GM23338 (cell line): ENCODE measurements around the gene YWHAQ. TPM values are rescaled to one million over a fixed set of nuclear protein-coding genes. Genes with fewer than 3 reads are reported as not detected.

Experiments used
- ATAC-seq: fragments of 200-7000 bp; cut with Tn5 transposase; 3 replicates; pipeline ENCODE4 v1.9.1; 2020
- DNase-seq: peaks from one replicate; pipeline ENCODE4 v3.0.0-alpha.2; 2015; ENCODE audit warnings: low spot score
- H2AFZ ChIP-seq: fragments of 200-600 bp; sonication (generic); 2 replicates; pipeline ENCODE4 v1.8.0; 2016; ENCODE audit warnings: antibody characterized with exemption, mild to moderate bottlenecking, moderate library complexity
- H3F3A ChIP-seq: fragments of 200-600 bp; sonication (generic); replicated peaks from 2 replicates; pipeline ENCODE4 v1.8.0; 2017; ENCODE audit warnings: antibody characterized with exemption, mixed run types, low read depth
- H3K27ac ChIP-seq: fragments of 200-600 bp; sonication (generic); 2 replicates; pipeline ENCODE4 v1.6.1; 2016; ENCODE audit warnings: low read depth
- H3K27me3 ChIP-seq: fragments of 200-600 bp; sonication (generic); 2 replicates; pipeline ENCODE4 v1.8.0; 2016; ENCODE audit warnings: mild to moderate bottlenecking, mixed run types, moderate library complexity; ENCODE audit not compliant: insufficient read depth
- H3K36me3 ChIP-seq: fragments of 200-600 bp; sonication (generic); 2 replicates; pipeline ENCODE4 v1.8.0; 2016; ENCODE audit warnings: mild to moderate bottlenecking; ENCODE audit not compliant: insufficient read depth
- H3K4me1 ChIP-seq: fragments of 200-600 bp; sonication (generic); 2 replicates; pipeline ENCODE4 v1.8.0; 2016; ENCODE audit warnings: mild to moderate bottlenecking, moderate library complexity; ENCODE audit not compliant: insufficient read depth
- H3K4me2 ChIP-seq: fragments of 200-600 bp; sonication (generic); 2 replicates; pipeline ENCODE4 v1.7.1; 2017; ENCODE audit warnings: mixed run types
- H3K4me3 ChIP-seq: fragments of 200-600 bp; sonication (generic); 2 replicates; pipeline ENCODE4 v1.6.1; 2016; ENCODE audit warnings: mixed run types
- H3K79me2 ChIP-seq: fragments of 200-600 bp; sonication (generic); replicated peaks from 2 replicates; pipeline ENCODE4 v1.8.0; 2017; ENCODE audit warnings: mild to moderate bottlenecking; ENCODE audit not compliant: insufficient read depth
- H3K9me2 ChIP-seq: fragments of 200-600 bp; sonication (generic); 2 replicates; pipeline ENCODE4 v1.8.0; 2017; ENCODE audit not compliant: insufficient read depth
- H4K20me1 ChIP-seq: fragments of 200-600 bp; sonication (generic); replicated peaks from 2 replicates; pipeline ENCODE4 v1.8.0; 2017; ENCODE audit warnings: mild to moderate bottlenecking; ENCODE audit not compliant: insufficient read depth
- H3K27ac Mint-ChIP-seq: 2 replicates; pipeline ENCODE4 v1.8.0; 2020; ENCODE audit warnings: inconsistent platforms, mild to moderate bottlenecking, moderate library complexity, mixed read lengths
- H3K27me3 Mint-ChIP-seq: 3 replicates; pipeline ENCODE4 v1.8.0; 2022; ENCODE audit warnings: low read depth, mild to moderate bottlenecking, moderate library complexity, mixed read lengths, inconsistent platforms; ENCODE audit not compliant: insufficient read depth, poor library complexity
- H3K36me3 Mint-ChIP-seq: 3 replicates; pipeline ENCODE4 v1.8.0; 2021; ENCODE audit warnings: low read depth, mild to moderate bottlenecking, inconsistent platforms, moderate library complexity, mixed read lengths
- H3K4me1 Mint-ChIP-seq: 3 replicates; pipeline ENCODE4 v1.8.0; 2020; ENCODE audit warnings: mild to moderate bottlenecking, inconsistent platforms, mixed read lengths
- H3K4me3 Mint-ChIP-seq: 3 replicates; pipeline ENCODE4 v1.8.0; 2021; ENCODE audit warnings: moderate library complexity, mild to moderate bottlenecking, inconsistent platforms, mixed read lengths
- H3K9me3 Mint-ChIP-seq: 3 replicates; pipeline ENCODE4 v1.8.0; 2020; ENCODE audit warnings: moderate library complexity, mild to moderate bottlenecking, inconsistent platforms, mixed read lengths
- CREB1 ChIP-seq: fragments of 250-450 bp; sonication (Bioruptor Pico); IDR thresholded peaks from 2 replicates; pipeline ENCODE4 v1.5.0; 2020; ENCODE audit warnings: low read depth, mild to moderate bottlenecking, moderate library complexity
- ETS1 ChIP-seq: IDR thresholded peaks from 2 replicates; pipeline ENCODE4 v1.6.1; 2016; ENCODE audit warnings: antibody characterized with exemption
- EZH2 ChIP-seq: fragments of 200-600 bp; sonication (generic); IDR thresholded peaks from one replicate; pipeline ENCODE4 v1.8.0; 2017; ENCODE audit warnings: antibody characterized with exemption, mild to moderate bottlenecking, low read depth; ENCODE audit not compliant: unreplicated experiment
- EZH2phosphoT487 ChIP-seq: fragments of 200-600 bp; sonication (generic); IDR thresholded peaks from one replicate; pipeline ENCODE4 v1.8.1; 2018; ENCODE audit warnings: antibody characterized with exemption; ENCODE audit not compliant: unreplicated experiment
- JUNB ChIP-seq: IDR thresholded peaks from one replicate; pipeline ENCODE4 v1.6.1; 2016; ENCODE audit warnings: antibody characterized with exemption; ENCODE audit not compliant: unreplicated experiment
- NANOG ChIP-seq: IDR thresholded peaks from 2 replicates; pipeline ENCODE4 v1.6.1; 2016; ENCODE audit warnings: antibody characterized with exemption, borderline replicate concordance
- POLR2AphosphoS5 ChIP-seq: IDR thresholded peaks from 2 replicates; pipeline ENCODE4 v1.6.1; 2016; ENCODE audit warnings: antibody characterized with exemption, low read depth
- REST ChIP-seq: IDR thresholded peaks from one replicate; pipeline ENCODE4 v1.6.1; 2018; ENCODE audit warnings: antibody characterized with exemption; ENCODE audit not compliant: unreplicated experiment
- STAT1 ChIP-seq: IDR thresholded peaks from one replicate; pipeline ENCODE4 v1.6.1; 2016; ENCODE audit warnings: antibody characterized with exemption; ENCODE audit not compliant: unreplicated experiment
- ZNF114 ChIP-seq: fragments of 250-450 bp; sonication (Bioruptor Pico); IDR thresholded peaks from 2 replicates; pipeline ENCODE4 v1.5.0; 2020; ENCODE audit warnings: mild to moderate bottlenecking, moderate library complexity
- ZNF331 ChIP-seq: fragments of 250-450 bp; sonication (Bioruptor Pico); IDR thresholded peaks from 2 replicates; pipeline ENCODE4 v1.5.0; 2020; ENCODE audit warnings: low read depth, mild to moderate bottlenecking, moderate library complexity
- polyA plus RNA-seq: library from polyadenylated mRNA; unstranded; fragments of >200 nt; fragmentation: Nextera tagmentation; extraction: Ambion mirVana; gene quantifications from 2 replicates; pipeline ENCODE4 v1.2.1, GENCODE V29; 2016
- total RNA-seq: library from RNA; depleted of rRNA; stranded (reverse); fragments of >200 nt; shearing (Covaris generic); gene quantifications from 2 replicates; pipeline ENCODE4 v1.2.3, GENCODE V29; 2014
- TF ChIP-seq, protein P1 (sequence below): fragments of 250-450 bp; sonication (Bioruptor Pico); IDR thresholded peaks from 2 replicates; pipeline ENCODE4 v1.5.0; 2020; ENCODE audit warnings: mild to moderate bottlenecking, moderate library complexity
- TF ChIP-seq, protein P2 (sequence below), 2 experiments: fragments of 200-600 bp in 1 of 2; sonication (generic) in 1 of 2; conservative IDR thresholded peaks; 2 replicates each; pipeline versions ENCODE4 v1.5.1 to v1.6.1; 2016 to 2017; ENCODE audit warnings: antibody characterized with exemption in 2 of 2, low read depth in 2 of 2, mild to moderate bottlenecking in 2 of 2, moderate library complexity in 1 of 2

The YWHAQ gene
- total and polyA plus RNA-seq, 2 experiments from 2014 or later, result 295 to 464 TPM

- no peak for ATAC-seq
- H3K27ac ChIP-seq, result no peak overlapping the region
- H3K79me2 ChIP-seq, result no peaks in the 10 kb centered on the region
- Mint-ChIP-seq H3K27ac (no peak overlapping the region), H3K9me3 (no peaks in the 10 kb centered on the region), H3K4me3 (no peak overlapping the region), H3K4me1 (peaks cover 8% of the 10 kb centered on the region; the same call in 2 of the 3 replicates), H3K36me3 (no peaks in the 10 kb centered on the region), H3K27me3 (peaks cover 9% of the 10 kb centered on the region)
- TF ChIP-seq JUNB (no peak), ZNF331 (CRISPR knock-in tag) (no peak), ZNF114 (CRISPR knock-in tag) (no peak), ETS1 (no peak), CREB1 (CRISPR knock-in tag) (no peak), STAT1 (no peak), REST (no peak), NANOG (no peak), EZH2phosphoT487 (no peak), EZH2 (no peak), POLR2AphosphoS5 (no peak)
- TF ChIP-seq, protein P1, sequence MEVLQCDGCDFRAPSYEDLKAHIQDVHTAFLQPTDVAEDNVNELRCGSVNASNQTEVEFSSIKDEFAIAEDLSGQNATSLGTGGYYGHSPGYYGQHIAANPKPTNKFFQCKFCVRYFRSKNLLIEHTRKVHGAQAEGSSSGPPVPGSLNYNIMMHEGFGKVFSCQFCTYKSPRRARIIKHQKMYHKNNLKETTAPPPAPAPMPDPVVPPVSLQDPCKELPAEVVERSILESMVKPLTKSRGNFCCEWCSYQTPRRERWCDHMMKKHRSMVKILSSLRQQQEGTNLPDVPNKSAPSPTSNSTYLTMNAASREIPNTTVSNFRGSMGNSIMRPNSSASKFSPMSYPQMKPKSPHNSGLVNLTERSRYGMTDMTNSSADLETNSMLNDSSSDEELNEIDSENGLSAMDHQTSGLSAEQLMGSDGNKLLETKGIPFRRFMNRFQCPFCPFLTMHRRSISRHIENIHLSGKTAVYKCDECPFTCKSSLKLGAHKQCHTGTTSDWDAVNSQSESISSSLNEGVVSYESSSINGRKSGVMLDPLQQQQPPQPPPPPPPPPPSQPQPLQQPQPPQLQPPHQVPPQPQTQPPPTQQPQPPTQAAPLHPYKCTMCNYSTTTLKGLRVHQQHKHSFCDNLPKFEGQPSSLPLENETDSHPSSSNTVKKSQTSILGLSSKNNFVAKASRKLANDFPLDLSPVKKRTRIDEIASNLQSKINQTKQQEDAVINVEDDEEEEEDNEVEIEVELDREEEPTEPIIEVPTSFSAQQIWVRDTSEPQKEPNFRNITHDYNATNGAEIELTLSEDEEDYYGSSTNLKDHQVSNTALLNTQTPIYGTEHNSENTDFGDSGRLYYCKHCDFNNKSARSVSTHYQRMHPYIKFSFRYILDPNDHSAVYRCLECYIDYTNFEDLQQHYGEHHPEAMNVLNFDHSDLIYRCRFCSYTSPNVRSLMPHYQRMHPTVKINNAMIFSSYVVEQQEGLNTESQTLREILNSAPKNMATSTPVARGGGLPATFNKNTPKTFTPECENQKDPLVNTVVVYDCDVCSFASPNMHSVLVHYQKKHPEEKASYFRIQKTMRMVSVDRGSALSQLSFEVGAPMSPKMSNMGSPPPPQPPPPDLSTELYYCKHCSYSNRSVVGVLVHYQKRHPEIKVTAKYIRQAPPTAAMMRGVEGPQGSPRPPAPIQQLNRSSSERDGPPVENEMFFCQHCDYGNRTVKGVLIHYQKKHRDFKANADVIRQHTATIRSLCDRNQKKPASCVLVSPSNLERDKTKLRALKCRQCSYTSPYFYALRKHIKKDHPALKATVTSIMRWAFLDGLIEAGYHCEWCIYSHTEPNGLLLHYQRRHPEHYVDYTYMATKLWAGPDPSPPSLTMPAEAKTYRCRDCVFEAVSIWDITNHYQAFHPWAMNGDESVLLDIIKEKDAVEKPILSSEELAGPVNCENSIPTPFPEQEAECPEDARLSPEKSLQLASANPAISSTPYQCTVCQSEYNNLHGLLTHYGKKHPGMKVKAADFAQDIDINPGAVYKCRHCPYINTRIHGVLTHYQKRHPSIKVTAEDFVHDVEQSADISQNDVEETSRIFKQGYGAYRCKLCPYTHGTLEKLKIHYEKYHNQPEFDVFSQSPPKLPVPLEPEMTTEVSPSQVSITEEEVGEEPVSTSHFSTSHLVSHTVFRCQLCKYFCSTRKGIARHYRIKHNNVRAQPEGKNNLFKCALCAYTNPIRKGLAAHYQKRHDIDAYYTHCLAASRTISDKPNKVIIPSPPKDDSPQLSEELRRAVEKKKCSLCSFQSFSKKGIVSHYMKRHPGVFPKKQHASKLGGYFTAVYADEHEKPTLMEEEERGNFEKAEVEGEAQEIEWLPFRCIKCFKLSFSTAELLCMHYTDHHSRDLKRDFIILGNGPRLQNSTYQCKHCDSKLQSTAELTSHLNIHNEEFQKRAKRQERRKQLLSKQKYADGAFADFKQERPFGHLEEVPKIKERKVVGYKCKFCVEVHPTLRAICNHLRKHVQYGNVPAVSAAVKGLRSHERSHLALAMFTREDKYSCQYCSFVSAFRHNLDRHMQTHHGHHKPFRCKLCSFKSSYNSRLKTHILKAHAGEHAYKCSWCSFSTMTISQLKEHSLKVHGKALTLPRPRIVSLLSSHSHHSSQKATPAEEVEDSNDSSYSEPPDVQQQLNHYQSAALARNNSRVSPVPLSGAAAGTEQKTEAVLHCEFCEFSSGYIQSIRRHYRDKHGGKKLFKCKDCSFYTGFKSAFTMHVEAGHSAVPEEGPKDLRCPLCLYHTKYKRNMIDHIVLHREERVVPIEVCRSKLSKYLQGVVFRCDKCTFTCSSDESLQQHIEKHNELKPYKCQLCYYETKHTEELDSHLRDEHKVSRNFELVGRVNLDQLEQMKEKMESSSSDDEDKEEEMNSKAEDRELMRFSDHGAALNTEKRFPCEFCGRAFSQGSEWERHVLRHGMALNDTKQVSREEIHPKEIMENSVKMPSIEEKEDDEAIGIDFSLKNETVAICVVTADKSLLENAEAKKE (CRISPR knock-in tag), result no peak
- TF ChIP-seq, protein P2, sequence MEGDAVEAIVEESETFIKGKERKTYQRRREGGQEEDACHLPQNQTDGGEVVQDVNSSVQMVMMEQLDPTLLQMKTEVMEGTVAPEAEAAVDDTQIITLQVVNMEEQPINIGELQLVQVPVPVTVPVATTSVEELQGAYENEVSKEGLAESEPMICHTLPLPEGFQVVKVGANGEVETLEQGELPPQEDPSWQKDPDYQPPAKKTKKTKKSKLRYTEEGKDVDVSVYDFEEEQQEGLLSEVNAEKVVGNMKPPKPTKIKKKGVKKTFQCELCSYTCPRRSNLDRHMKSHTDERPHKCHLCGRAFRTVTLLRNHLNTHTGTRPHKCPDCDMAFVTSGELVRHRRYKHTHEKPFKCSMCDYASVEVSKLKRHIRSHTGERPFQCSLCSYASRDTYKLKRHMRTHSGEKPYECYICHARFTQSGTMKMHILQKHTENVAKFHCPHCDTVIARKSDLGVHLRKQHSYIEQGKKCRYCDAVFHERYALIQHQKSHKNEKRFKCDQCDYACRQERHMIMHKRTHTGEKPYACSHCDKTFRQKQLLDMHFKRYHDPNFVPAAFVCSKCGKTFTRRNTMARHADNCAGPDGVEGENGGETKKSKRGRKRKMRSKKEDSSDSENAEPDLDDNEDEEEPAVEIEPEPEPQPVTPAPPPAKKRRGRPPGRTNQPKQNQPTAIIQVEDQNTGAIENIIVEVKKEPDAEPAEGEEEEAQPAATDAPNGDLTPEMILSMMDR (conservative IDR thresholded peaks at IDR 0.05; ENCODE audit: low read depth in 2 of 2), result no peak
- DNase-seq, result no peak
- no peaks in the 10 kb centered on the region for H4K20me1 ChIP-seq
- H3K27me3 ChIP-seq, result 0 out of 2 replicates have a peak, but pooled peaks cover 4% of the 10 kb centered on the region
- H3K9me2 ChIP-seq, result no peaks in the 10 kb centered on the region
- H3F3A ChIP-seq, result no peaks in the 10 kb centered on the region
- H3K4me1 ChIP-seq, result no peaks in the 10 kb centered on the region; the same call in 1 of the 2 replicates
- no peak overlapping the region for H3K4me3 ChIP-seq
- H3K36me3 ChIP-seq, result no peaks in the 10 kb centered on the region
- no peak overlapping the region for H3K4me2 ChIP-seq
- H2AFZ ChIP-seq, result no peak overlapping the region
Measured at GRCh38 chr2:9638532-9638931, 7.7 kb upstream of the YWHAQ start.
